HL-60 (cell line): ENCODE measurements around the gene RAI14.

Source experiments
- CTCF ChIP-seq: IDR thresholded peaks from one replicate; pipeline ENCODE4 v1.5.1; 2011; ENCODE audit warnings: low read length, control low read depth, inconsistent platforms; ENCODE audit not compliant: insufficient read depth
- GABPA ChIP-seq: IDR thresholded peaks from 2 replicates; pipeline ENCODE4 v1.6.1; 2012; ENCODE audit warnings: low read depth
- POLR2AphosphoS5 ChIP-seq: IDR thresholded peaks from 2 replicates; pipeline ENCODE4 v1.6.1; 2012; ENCODE audit warnings: low read depth
- REST ChIP-seq: IDR thresholded peaks from 2 replicates; pipeline ENCODE4 v1.6.1; 2012; ENCODE audit warnings: low read depth; ENCODE audit not compliant: insufficient replicate concordance
- SPI1 ChIP-seq: IDR thresholded peaks from 2 replicates; pipeline ENCODE4 v1.6.1; 2012; ENCODE audit warnings: low read depth, mild to moderate bottlenecking, borderline replicate concordance

- TF ChIP-seq CTCF (no peak), GABPA (no peak), REST (no peak), SPI1 (no peak), POLR2AphosphoS5 (no peak)
Observed at GRCh38 chr5:34684980-34685352, 28.8 kb downstream of the RAI14 start.
